Neutrophil (primary cell): ENCODE data around the gene CREB5.

ENCODE experiments used
- H3K27ac ChIP-seq: fragments of 200-600 bp; sonication (generic); 2 replicates; pipeline ENCODE4 v1.5.1; 2016; ENCODE audit warnings: mild to moderate bottlenecking, moderate library complexity
- H3K27me3 ChIP-seq: fragments of 200-600 bp; sonication (generic); 2 replicates; pipeline ENCODE4 v1.6.0; 2016; ENCODE audit warnings: mild to moderate bottlenecking
- H3K36me3 ChIP-seq: fragments of 200-600 bp; sonication (generic); 2 replicates; pipeline ENCODE4 v1.5.1; 2017
- H3K4me1 ChIP-seq, 2 experiments: fragments of 200-600 bp in 1 of 2; sonication (generic) in 1 of 2; 1 replicate in 1 of 2; 2 replicates in 1 of 2; pipeline versions ENCODE4 v1.5.1 to v1.6.1; 2013 to 2016; ENCODE audit warnings: low read depth in 1 of 2, low read length in 1 of 2, mild to moderate bottlenecking in 1 of 2, moderate library complexity in 1 of 2; ENCODE audit not compliant: control insufficient read depth in 1 of 2, insufficient read depth in 1 of 2
- H3K4me3 ChIP-seq, 2 experiments: fragments of 200-600 bp in 1 of 2; sonication (generic) in 1 of 2; 1 replicate in 1 of 2; 2 replicates in 1 of 2; pipeline ENCODE4 v1.5.1; 2013 to 2016; ENCODE audit warnings: low read depth in 1 of 2, low read length in 1 of 2, mild to moderate bottlenecking in 1 of 2, moderate library complexity in 1 of 2
- H3K9me3 ChIP-seq: fragments of 200-600 bp; sonication (generic); 2 replicates; pipeline ENCODE4 v1.5.1; 2016
- TF ChIP-seq, protein P1 (sequence below): fragments of 200-600 bp; sonication (generic); IDR thresholded peaks from 2 replicates; pipeline ENCODE4 v1.5.1; 2016; ENCODE audit warnings: antibody characterized with exemption

CREB5 gene

DNA sequence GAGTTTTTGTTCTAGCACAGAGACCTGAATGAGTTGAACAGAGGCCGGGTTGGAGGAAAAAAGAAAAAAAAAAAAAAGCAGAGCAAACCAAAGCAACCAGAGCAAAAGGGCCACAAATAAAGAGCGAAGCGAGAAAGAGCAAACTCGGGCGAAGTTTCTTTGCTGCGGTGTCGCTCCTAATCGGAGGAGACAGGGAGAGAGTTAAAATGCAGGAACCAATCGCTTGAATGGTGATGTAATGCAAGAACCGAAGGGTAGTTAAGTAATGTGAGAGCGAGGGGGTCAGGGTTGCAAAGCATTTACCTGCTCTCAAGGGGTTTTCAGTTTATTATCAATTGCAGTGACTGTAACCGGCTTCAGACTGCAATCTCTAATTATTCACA lies 274.1 kb downstream of the CREB5 start:
- peaks cover 64 to 71% of the 10 kb centered on the region in 2 experiments for H3K4me1 ChIP-seq
- H3K9me3 ChIP-seq = no peaks in the 10 kb centered on the region
- TF ChIP-seq, protein P1, sequence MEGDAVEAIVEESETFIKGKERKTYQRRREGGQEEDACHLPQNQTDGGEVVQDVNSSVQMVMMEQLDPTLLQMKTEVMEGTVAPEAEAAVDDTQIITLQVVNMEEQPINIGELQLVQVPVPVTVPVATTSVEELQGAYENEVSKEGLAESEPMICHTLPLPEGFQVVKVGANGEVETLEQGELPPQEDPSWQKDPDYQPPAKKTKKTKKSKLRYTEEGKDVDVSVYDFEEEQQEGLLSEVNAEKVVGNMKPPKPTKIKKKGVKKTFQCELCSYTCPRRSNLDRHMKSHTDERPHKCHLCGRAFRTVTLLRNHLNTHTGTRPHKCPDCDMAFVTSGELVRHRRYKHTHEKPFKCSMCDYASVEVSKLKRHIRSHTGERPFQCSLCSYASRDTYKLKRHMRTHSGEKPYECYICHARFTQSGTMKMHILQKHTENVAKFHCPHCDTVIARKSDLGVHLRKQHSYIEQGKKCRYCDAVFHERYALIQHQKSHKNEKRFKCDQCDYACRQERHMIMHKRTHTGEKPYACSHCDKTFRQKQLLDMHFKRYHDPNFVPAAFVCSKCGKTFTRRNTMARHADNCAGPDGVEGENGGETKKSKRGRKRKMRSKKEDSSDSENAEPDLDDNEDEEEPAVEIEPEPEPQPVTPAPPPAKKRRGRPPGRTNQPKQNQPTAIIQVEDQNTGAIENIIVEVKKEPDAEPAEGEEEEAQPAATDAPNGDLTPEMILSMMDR = no peak
- H3K27ac ChIP-seq = peak overlapping the region; percentile 98
- H3K4me3 ChIP-seq = peak overlapping the region; percentile 76 to 87
- H3K36me3 ChIP-seq = peaks cover 13% of the 10 kb centered on the region
- no peaks in the 10 kb centered on the region for H3K27me3 ChIP-seq

DNA sequence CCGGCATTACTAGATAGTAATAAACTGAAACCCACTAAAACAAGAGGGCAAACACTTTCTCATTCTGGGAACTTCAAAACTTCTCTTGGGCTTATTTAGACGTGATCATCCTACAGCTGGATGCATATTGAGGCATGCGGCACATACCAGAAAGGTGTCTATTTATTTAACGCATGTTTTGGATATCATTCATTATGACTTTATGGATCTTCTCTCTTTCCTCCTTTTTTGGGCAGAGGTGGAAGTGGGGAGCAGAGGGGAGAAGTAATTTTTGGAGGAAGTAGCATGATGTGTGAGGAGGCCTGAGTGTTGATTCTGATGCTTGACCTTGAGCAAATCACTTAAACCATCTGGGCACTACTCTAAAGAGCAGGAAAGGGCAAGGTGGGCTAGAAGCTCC lies 275.2 kb downstream of the CREB5 start:
- H3K4me3 ChIP-seq = peak overlapping the region; percentile 76 to 87
- no peaks in the 10 kb centered on the region for H3K27me3 ChIP-seq
- H3K9me3 ChIP-seq = no peaks in the 10 kb centered on the region
- TF ChIP-seq, protein P1 = no peak
- H3K4me1 ChIP-seq = peaks cover 53 to 60% of the 10 kb centered on the region in 2 experiments
- peaks cover 13% of the 10 kb centered on the region for H3K36me3 ChIP-seq
- peak overlapping the region; percentile 98 for H3K27ac ChIP-seq

DNA sequence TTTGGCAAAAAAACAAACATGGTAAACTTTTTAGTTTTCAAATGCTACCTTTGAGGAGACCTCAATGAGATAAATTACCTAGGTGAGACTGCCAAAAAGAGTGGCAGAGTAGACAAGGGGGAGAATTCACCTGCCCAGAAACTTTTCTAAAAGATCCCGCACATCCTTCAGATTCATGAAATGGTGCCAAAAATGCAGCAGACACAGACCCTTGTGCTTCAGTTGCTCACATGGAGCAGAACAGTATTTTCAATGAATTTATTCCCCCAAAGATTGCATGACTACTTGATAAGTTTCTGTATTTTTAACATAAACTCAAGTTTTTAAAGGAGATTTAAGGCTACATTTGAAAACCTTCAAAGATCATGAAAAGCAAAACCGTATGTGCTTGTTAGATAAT lies 275.9 kb downstream of the CREB5 start:
- Histone ChIP-seq H3K4me3 (peak overlapping the region; percentile 76 to 87), H3K4me1 (peaks cover 46 to 55% of the 10 kb centered on the region in 2 experiments), H3K27me3 (no peaks in the 10 kb centered on the region), H3K27ac (peak overlapping the region; percentile 98), H3K36me3 (peaks cover 13% of the 10 kb centered on the region), H3K9me3 (no peaks in the 10 kb centered on the region)
- TF ChIP-seq, protein P1 = no peak

DNA sequence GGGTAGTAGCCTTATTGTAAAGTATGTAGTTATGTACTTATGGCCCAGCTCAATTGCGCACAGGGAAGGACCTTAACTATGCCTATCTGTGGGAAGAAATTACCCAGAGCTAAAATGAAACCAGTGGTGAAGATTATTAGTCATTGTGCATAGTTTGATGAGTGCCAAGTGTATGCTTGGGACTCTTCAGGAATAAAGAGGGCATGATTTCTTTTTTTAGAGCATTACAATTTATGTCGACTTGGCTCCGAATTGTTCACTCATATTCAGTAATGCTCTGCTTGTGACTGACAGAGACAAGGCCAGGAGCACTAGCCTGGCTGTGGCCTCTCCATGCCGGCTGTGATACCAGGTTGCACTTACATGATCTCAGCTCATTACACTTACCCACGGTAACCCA lies 276.3 kb downstream of the CREB5 start:
- H3K9me3 ChIP-seq = no peaks in the 10 kb centered on the region
- TF ChIP-seq, protein P1 = no peak
- H3K36me3 ChIP-seq = peaks cover 13% of the 10 kb centered on the region
- peak overlapping the region; percentile 76 to 87 for H3K4me3 ChIP-seq
- peaks cover 45 to 53% of the 10 kb centered on the region in 2 experiments for H3K4me1 ChIP-seq
- H3K27ac ChIP-seq = peak overlapping the region; percentile 98
- H3K27me3 ChIP-seq = no peaks in the 10 kb centered on the region

DNA sequence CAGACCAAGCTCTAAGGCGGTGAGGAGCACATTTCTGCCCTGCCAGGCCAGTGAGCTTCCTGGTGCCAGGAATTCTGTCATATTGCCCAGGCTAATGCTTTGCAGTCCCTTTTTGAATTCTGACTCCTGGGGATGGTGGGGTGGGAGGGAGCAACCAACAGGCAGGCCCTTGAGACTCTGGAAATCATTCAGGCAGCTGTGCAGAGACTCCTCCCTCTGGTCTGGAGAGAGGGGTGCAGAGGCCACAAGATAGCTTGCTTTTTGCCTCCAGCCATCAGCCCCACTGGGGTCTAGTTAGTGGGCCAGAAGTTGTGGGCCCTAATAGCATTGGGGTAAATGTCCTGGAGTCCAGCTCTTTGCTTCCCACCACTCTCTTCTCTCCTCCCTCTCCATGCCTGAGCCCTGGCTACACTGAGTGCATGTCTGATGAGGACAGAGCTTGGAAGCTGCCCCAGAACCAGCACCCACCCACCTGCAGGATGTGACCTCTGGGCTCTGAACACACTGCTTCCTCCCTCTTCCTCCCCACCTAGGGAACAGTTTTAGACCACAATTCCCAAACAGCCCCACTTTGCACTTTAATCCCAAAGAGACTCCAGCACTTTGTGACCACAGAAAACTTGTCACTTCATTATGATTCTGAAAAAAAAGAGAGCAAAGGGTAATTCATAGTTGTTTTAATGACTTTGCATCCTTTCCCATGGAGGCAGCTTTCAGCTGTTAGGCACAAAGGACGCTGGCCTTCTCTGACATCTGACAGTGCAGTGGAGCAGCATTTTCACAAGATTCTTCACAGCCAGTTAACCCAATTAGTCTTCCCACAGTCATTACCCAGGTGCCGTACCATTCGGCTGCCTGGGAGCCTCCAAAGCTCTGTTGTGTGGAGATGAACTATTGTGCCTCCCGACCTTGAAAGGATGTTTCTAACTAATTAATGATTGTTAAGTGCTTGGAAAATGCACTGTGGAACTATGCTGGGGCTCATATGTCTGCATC lies 283.3 kb downstream of the CREB5 start:
- Histone ChIP-seq H3K27me3 (no peaks in the 10 kb centered on the region), H3K4me1 (peaks cover 20 to 21% of the 10 kb centered on the region in 2 experiments), H3K4me3 (no peak overlapping the region), H3K27ac (peak overlapping the region; percentile 21), H3K36me3 (peaks cover 21% of the 10 kb centered on the region), H3K9me3 (no peaks in the 10 kb centered on the region)
- TF ChIP-seq, protein P1 = no peak
